ENCODE data around the gene U2SURP. TPM values are rescaled to one million over a fixed set of nuclear protein-coding genes. Genes with fewer than 3 reads are reported as not detected.

The U2SURP gene
- total RNA-seq, 1 donor from 2014 or later, result 176 TPM

DNA sequence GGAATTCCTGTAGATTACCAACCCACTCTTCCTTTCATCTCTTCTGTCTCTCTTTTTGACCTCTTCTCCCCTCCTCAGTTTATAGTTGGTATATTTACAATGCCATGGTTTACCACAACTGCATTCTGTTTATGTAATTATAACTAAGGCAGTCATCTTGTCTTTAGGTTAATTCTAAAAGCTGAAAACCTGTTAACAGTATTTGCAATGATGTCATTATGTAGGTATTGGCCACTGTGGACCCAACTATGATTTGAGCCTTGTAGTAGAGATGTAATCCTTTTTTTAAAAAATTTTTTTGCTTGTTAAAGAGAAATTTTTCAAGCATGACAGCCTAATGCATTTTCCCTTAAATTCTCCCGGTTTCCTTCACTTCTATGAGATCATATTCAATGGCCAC lies 87.5 kb downstream of the U2SURP start:
- no peaks in the 10 kb centered on the region for H3K36me3 Mint-ChIP-seq (ENCODE audit: low read depth)
- intact Hi-C loops (cut with micrococcal nuclease), result no loop called here
- no peak for DNase-seq (ENCODE audit: low spot score)
- no peak overlapping the region for H3K4me3 Mint-ChIP-seq (ENCODE audit: low read depth)
- H3K4me1 Mint-ChIP-seq (ENCODE audit: low read depth), result no peaks in the 10 kb centered on the region
- H3K9me3 Mint-ChIP-seq, result peaks cover 5% of the 10 kb centered on the region
- H3K27ac Mint-ChIP-seq, result no peak overlapping the region
- H3K27me3 Mint-ChIP-seq (ENCODE audit: low read depth), result peaks cover 2% of the 10 kb centered on the region

DNA sequence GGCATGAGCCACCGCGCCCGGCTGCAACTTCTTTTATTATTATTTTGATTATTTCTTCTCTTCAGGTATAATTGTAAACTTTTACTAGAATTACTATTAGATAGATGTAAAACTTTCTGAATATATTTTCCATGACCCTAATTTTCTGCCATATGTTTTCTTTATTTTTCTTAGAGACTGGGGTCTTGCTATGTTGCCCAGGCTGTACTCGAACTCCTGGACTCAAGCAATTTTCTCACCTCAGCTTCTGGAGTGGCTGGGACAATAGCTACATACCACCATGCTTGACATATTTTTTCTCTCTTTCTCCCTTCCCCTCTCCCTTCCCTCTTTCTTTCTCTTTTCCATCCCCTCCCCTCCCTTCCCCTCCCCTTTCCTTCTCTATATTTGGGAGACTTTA lies 88.6 kb downstream of the U2SURP start:
- Mint-ChIP-seq H3K27me3 (ENCODE audit: low read depth) (peaks cover 2% of the 10 kb centered on the region), H3K4me3 (ENCODE audit: low read depth) (no peak overlapping the region), H3K9me3 (peaks cover 5% of the 10 kb centered on the region), H3K27ac (no peak overlapping the region), H3K36me3 (ENCODE audit: low read depth) (no peaks in the 10 kb centered on the region), H3K4me1 (ENCODE audit: low read depth) (no peaks in the 10 kb centered on the region)
- intact Hi-C loops (cut with micrococcal nuclease), result no loop called here
- DNase-seq (ENCODE audit: low spot score), result no peak

- intact Hi-C loops (cut with micrococcal nuclease), result no loop called here
Observed at GRCh38 chr3:143090486-143090885, 89.1 kb downstream of the U2SURP start.

GRCh38 chr3:143090976-143091837 lies 89.8 kb downstream of the U2SURP start:
- H3K27ac Mint-ChIP-seq, result no peak overlapping the region
- no peaks in the 10 kb centered on the region for H3K36me3 Mint-ChIP-seq (ENCODE audit: low read depth)
- DNase-seq (ENCODE audit: low spot score), result no peak
- no peaks in the 10 kb centered on the region for H3K4me1 Mint-ChIP-seq (ENCODE audit: low read depth)
- peaks cover 2% of the 10 kb centered on the region for H3K27me3 Mint-ChIP-seq (ENCODE audit: low read depth)
- H3K4me3 Mint-ChIP-seq (ENCODE audit: low read depth), result no peak overlapping the region
- H3K9me3 Mint-ChIP-seq, result peaks cover 5% of the 10 kb centered on the region
- intact Hi-C loops (cut with micrococcal nuclease), result no loop called here

More at GRCh38 chr3:143090486-143090885, 89.1 kb downstream of the U2SURP start:
- no peak for DNase-seq (ENCODE audit: low spot score)
- H3K4me3 Mint-ChIP-seq (ENCODE audit: low read depth), result no peak overlapping the region
- H3K36me3 Mint-ChIP-seq (ENCODE audit: low read depth), result no peaks in the 10 kb centered on the region
- H3K9me3 Mint-ChIP-seq, result peaks cover 5% of the 10 kb centered on the region
- peaks cover 2% of the 10 kb centered on the region for H3K27me3 Mint-ChIP-seq (ENCODE audit: low read depth)
- no peaks in the 10 kb centered on the region for H3K4me1 Mint-ChIP-seq (ENCODE audit: low read depth)
- no peak overlapping the region for H3K27ac Mint-ChIP-seq

DNA sequence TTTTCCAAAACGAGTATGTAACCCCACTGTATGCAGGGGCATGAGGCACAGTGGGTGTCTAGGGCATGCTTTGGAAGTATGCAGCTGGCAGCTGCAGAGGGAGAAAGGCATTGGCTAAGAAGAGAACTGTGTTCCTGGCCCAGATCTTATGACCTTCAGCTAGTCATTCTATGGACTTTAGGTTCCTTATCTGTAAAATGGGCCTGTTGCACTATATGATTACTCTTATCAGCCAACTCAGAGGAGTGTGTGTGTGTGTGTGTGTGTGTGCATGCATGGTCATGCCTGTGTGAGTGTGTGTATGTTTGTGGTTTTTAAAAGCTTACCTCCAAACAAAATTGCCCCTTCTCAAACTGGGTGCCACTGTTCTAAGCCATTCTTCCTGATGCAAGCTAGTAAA lies 90.8 kb downstream of the U2SURP start:
- intact Hi-C loops (cut with micrococcal nuclease), result no loop called here
- H3K9me3 Mint-ChIP-seq, result peaks cover 5% of the 10 kb centered on the region
- no peak for DNase-seq (ENCODE audit: low spot score)
- H3K27me3 Mint-ChIP-seq (ENCODE audit: low read depth), result peaks cover 2% of the 10 kb centered on the region
- H3K4me1 Mint-ChIP-seq (ENCODE audit: low read depth), result no peaks in the 10 kb centered on the region
- H3K4me3 Mint-ChIP-seq (ENCODE audit: low read depth), result no peak overlapping the region
- no peaks in the 10 kb centered on the region for H3K36me3 Mint-ChIP-seq (ENCODE audit: low read depth)
- no peak overlapping the region for H3K27ac Mint-ChIP-seq

DNA sequence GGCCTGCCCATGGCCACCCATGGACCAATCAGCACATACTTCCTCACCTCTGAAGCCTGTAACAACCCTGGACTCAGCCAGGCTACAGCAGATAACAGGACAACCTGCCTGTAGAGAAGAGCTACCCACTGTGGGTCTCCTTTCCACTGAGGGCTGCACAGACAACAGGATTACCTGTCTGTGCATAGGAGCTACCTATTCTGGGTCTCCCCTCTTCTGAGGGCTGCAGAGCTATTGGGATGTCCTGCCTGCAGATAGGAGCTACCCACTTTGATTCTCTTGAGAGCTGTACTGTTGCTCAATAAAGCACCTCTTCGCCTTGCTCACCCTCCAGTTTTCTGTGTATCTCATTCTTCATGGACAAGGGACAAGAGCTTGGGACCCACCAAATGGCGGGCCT lies 94.4 kb downstream of the U2SURP start:
- no peaks in the 10 kb centered on the region for H3K36me3 Mint-ChIP-seq (ENCODE audit: low read depth)
- H3K27ac Mint-ChIP-seq, result no peak overlapping the region
- H3K4me1 Mint-ChIP-seq (ENCODE audit: low read depth), result no peaks in the 10 kb centered on the region
- intact Hi-C loops (cut with micrococcal nuclease), result no loop called here
- H3K9me3 Mint-ChIP-seq, result no peaks in the 10 kb centered on the region
- peaks cover 13% of the 10 kb centered on the region for H3K27me3 Mint-ChIP-seq (ENCODE audit: low read depth)
- no peak for DNase-seq (ENCODE audit: low spot score)
- H3K4me3 Mint-ChIP-seq (ENCODE audit: low read depth), result no peak overlapping the region

GRCh38 chr3:143098032-143098764 lies 96.8 kb downstream of the U2SURP start:
- Mint-ChIP-seq H3K4me3 (ENCODE audit: low read depth) (no peak overlapping the region), H3K9me3 (no peaks in the 10 kb centered on the region), H3K4me1 (ENCODE audit: low read depth) (no peaks in the 10 kb centered on the region), H3K27ac (no peak overlapping the region), H3K27me3 (ENCODE audit: low read depth) (peaks cover 17% of the 10 kb centered on the region), H3K36me3 (ENCODE audit: low read depth) (no peaks in the 10 kb centered on the region)
- DNase-seq (ENCODE audit: low spot score), result no peak
- intact Hi-C loops (cut with micrococcal nuclease), result no loop called here

GRCh38 chr3:143099210-143099609 lies 97.8 kb downstream of the U2SURP start:
- H3K9me3 Mint-ChIP-seq, result peaks cover 2% of the 10 kb centered on the region
- intact Hi-C loops (cut with micrococcal nuclease), result no loop called here
- no peak overlapping the region for H3K4me3 Mint-ChIP-seq (ENCODE audit: low read depth)
- DNase-seq (ENCODE audit: low spot score), result no peak
- peaks cover 17% of the 10 kb centered on the region for H3K27me3 Mint-ChIP-seq (ENCODE audit: low read depth)
- no peaks in the 10 kb centered on the region for H3K36me3 Mint-ChIP-seq (ENCODE audit: low read depth)
- no peak overlapping the region for H3K27ac Mint-ChIP-seq
- no peaks in the 10 kb centered on the region for H3K4me1 Mint-ChIP-seq (ENCODE audit: low read depth)

- peaks cover 17% of the 10 kb centered on the region for H3K27me3 Mint-ChIP-seq (ENCODE audit: low read depth)
- no peak for DNase-seq (ENCODE audit: low spot score)
- H3K27ac Mint-ChIP-seq, result no peak overlapping the region
- intact Hi-C loops (cut with micrococcal nuclease), result no loop called here
- H3K4me1 Mint-ChIP-seq (ENCODE audit: low read depth), result no peaks in the 10 kb centered on the region
- peaks cover 7% of the 10 kb centered on the region for H3K9me3 Mint-ChIP-seq
- H3K4me3 Mint-ChIP-seq (ENCODE audit: low read depth), result no peak overlapping the region
- no peaks in the 10 kb centered on the region for H3K36me3 Mint-ChIP-seq (ENCODE audit: low read depth)
Observed at GRCh38 chr3:143099690-143100089, 98.3 kb downstream of the U2SURP start.

DNA sequence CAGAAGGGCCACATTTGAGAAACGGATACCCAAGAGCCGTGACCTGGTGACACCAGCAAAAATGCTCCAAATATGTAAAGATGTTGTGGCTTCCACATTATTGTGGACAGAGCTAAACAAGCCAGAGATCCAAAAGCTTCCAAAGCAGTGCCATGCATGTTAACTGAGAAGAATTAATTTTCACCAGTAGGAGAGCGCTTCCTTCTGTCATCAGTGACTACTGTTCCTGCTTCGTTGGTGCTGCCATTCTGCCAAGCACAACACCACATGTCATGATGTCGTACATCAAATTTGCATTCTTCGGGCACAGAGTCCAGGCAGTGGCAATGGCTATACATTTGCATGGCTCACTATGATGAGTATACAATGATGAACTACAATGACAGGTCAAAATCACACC lies 99.1 kb downstream of the U2SURP start:
- intact Hi-C loops (cut with micrococcal nuclease), result no loop called here
- Mint-ChIP-seq H3K27ac (no peak overlapping the region), H3K4me1 (ENCODE audit: low read depth) (no peaks in the 10 kb centered on the region), H3K4me3 (ENCODE audit: low read depth) (no peak overlapping the region), H3K36me3 (ENCODE audit: low read depth) (no peaks in the 10 kb centered on the region), H3K27me3 (ENCODE audit: low read depth) (peaks cover 17% of the 10 kb centered on the region), H3K9me3 (peaks cover 12% of the 10 kb centered on the region)
- no peak for DNase-seq (ENCODE audit: low spot score)

GRCh38 chr3:143101792-143102381 lies 100.5 kb downstream of the U2SURP start:
- no peaks in the 10 kb centered on the region for H3K4me1 Mint-ChIP-seq (ENCODE audit: low read depth)
- no peak overlapping the region for H3K4me3 Mint-ChIP-seq (ENCODE audit: low read depth)
- H3K27me3 Mint-ChIP-seq (ENCODE audit: low read depth), result peaks cover 17% of the 10 kb centered on the region
- DNase-seq (ENCODE audit: low spot score), result no peak
- H3K9me3 Mint-ChIP-seq, result peaks cover 26% of the 10 kb centered on the region
- intact Hi-C loops (cut with micrococcal nuclease), result no loop called here
- H3K36me3 Mint-ChIP-seq (ENCODE audit: low read depth), result peaks cover 8% of the 10 kb centered on the region
- H3K27ac Mint-ChIP-seq, result no peak overlapping the region

- H3K36me3 Mint-ChIP-seq (ENCODE audit: low read depth), result peaks cover 8% of the 10 kb centered on the region
- H3K9me3 Mint-ChIP-seq, result peaks cover 26% of the 10 kb centered on the region
- H3K27ac Mint-ChIP-seq, result no peak overlapping the region
- intact Hi-C loops (cut with micrococcal nuclease), result no loop called here
- DNase-seq (ENCODE audit: low spot score), result no peak
- H3K4me3 Mint-ChIP-seq (ENCODE audit: low read depth), result no peak overlapping the region
- H3K27me3 Mint-ChIP-seq (ENCODE audit: low read depth), result peaks cover 17% of the 10 kb centered on the region
- H3K4me1 Mint-ChIP-seq (ENCODE audit: low read depth), result no peaks in the 10 kb centered on the region
Observed at GRCh38 chr3:143103652-143104051, 102.3 kb downstream of the U2SURP start.

- intact Hi-C loops (cut with micrococcal nuclease), result no loop called here
- Mint-ChIP-seq H3K27me3 (ENCODE audit: low read depth) (peaks cover 8% of the 10 kb centered on the region), H3K27ac (no peak overlapping the region), H3K4me3 (ENCODE audit: low read depth) (no peak overlapping the region), H3K4me1 (ENCODE audit: low read depth) (no peaks in the 10 kb centered on the region), H3K36me3 (ENCODE audit: low read depth) (peaks cover 8% of the 10 kb centered on the region), H3K9me3 (peaks cover 26% of the 10 kb centered on the region)
- DNase-seq (ENCODE audit: low spot score), result no peak
Observed at GRCh38 chr3:143105170-143105569, 103.8 kb downstream of the U2SURP start.
